Measurements from ENCODE around the gene TAS2R60.
"Not testable (repeated sequence)": the region's sequence is repeated elsewhere in the genome, so short reads cannot be mapped to it uniquely, and the experiment has no call there.

Gene TAS2R60

DNA sequence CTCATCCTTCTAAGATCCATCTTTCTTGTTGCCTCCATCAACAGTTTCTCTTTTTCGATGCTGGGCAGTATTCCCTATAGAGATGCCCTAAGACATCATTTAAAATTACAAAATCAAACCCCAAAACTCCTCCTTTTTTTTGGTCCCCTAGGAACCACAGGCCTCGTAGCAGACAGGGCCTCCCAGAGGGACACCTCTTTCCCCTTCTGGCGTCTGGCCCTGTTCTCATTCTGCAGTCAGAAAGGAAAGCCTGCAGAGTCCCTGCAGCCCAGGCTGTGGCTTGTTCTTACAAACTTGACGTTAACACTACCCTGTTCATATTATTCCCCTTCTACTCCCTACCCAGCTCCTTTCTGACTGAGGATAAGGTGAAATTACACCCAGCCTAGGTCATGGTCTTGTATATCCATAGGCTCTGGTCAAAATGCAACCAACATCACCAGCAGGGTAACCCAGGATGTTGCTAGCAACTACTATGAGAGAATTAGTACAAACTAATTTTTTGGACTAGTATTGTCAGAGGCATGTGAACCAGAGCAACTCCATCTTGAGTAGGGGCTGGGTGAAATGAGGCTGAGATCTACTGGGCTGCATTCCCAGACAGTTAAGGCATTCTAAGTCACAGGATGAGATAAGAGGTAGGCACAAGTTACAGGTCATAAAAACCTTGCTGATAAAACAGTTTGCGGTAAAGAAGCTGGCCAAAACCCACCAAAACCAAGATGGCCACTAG lies 31.1 kb upstream of the TAS2R60 start:
- DNase-seq (ENCODE audit: low read depth) = no peak

DNA sequence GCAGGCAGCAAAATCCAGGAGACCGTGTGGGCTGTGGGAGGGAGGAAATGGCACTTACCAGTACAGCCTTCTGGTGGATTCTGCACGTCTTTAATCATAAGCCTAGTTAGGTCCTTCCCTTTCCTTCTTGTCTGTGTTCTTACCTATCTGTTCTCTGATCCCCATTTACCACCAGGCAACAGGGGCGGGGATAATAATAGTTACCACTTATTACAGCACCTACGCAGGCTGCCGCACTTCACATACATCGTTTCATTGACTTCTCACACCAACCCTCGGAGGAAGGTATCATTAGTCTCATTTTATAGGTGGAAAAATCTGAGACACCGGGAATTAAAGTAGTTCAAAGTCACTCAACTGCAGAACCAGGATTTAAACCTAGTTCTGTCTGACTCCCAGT lies 30.1 kb upstream of the TAS2R60 start:
- DNase-seq (ENCODE audit: low read depth) = no peak

DNA sequence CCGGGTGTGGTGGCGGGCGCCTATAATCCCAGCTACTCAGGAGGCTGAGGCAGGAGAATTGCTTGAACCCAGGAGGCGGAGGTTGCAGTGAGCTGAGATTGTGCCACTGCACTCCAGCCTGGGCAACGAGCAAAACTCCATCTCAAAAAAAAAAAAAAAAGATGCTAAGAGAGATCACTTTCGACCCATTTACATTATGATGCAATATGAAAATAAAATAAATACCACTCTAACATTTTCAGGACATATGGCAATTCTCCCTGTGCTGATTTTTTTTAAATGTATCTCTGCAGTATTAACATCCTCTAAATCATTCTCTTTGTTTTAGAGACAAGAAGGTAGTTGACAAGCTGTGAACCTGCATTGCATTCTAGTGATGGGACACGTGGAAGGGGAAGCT lies 28.0 kb upstream of the TAS2R60 start:
- not testable (repeated sequence) for DNase-seq (ENCODE audit: low read depth)

DNA sequence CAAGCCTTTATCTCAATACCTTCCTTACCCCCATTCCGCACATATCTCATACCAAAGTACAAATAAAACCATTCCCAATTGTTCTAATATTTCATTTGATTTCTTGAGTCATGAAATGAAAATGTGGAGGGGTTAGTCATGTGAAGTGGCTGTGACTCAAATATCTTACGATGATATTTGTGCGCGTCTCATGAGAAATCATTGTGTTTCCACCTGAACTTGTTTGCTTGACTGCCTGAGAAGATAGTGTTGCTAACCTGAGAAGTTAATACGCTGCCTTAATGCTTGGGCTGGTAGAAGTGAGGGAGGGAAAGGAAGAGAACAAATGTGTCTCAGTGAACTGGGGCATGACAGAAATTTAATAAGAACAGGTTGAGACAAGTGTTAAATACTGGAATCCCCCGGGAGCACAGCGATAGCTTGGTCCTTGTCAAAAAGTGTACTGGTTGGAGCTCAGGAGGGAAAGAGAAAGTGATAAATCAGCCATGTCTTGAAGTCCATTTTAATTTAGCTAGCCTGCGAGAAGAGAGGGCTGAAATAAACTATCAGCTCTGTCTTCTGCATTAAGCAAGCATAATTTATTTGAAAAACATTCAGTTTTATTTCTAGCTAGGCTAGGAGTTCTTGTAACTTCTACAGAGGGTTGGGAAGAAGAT lies 27.4 kb upstream of the TAS2R60 start:
- DNase-seq (ENCODE audit: low read depth) = no peak

DNA sequence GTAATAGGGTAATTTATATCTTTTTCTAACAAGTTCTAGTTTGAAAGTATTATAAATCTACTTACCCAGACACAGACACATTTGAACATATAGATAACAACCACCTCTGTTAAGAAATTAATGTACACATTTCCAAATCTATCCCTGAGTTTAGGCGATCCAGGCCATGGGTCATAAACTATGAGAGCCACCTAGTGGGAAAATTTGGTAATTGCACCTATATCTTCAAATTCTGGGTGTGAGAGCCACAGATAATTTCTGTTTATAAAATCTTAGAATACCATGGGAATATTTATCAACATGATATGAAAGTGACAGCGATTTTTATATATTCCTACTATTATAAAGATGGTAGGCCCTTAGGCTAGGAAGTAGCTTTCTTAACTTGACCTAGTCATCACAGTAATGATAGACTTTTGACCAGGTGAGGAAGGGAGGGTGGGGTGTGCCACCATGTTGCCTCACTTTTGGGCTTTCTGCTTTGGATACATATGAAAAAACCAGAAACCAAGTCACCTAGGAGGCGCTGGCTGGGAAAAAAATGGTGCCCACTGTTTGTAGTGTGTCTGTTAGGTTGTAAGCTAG lies 26.6 kb upstream of the TAS2R60 start:
- no peak for DNase-seq (ENCODE audit: low read depth)

DNA sequence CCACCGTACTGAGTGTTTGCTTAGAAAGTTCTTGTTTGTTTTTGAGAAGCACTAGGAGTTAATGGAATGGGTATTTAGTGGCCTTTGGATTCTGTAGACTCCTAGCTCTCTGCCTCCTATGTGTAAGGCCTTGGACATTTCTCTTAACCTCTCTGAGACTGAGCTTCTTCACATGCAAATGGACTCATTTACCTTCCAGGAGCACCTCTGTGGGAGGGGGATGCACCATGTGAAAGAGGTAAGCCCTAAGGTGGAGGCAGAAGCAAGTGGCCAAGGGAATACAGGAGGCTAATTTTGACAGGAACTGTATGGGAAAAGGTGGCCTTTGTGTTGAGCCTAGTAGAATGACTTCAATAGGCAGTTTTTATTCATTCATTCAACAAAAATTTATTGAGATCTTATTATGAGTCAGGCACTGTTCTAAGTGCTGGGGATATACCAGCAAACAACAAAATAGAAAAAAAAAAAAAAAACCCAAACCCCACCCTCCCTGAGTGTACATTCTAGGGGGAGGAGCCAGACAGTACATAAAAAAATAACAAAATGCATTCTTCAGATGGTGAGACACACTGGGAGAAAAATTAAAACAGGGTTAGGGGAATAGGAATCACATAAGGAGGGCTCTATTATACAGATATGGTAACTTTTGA lies 25.4 kb upstream of the TAS2R60 start:
- no peak for DNase-seq (ENCODE audit: low read depth)

DNA sequence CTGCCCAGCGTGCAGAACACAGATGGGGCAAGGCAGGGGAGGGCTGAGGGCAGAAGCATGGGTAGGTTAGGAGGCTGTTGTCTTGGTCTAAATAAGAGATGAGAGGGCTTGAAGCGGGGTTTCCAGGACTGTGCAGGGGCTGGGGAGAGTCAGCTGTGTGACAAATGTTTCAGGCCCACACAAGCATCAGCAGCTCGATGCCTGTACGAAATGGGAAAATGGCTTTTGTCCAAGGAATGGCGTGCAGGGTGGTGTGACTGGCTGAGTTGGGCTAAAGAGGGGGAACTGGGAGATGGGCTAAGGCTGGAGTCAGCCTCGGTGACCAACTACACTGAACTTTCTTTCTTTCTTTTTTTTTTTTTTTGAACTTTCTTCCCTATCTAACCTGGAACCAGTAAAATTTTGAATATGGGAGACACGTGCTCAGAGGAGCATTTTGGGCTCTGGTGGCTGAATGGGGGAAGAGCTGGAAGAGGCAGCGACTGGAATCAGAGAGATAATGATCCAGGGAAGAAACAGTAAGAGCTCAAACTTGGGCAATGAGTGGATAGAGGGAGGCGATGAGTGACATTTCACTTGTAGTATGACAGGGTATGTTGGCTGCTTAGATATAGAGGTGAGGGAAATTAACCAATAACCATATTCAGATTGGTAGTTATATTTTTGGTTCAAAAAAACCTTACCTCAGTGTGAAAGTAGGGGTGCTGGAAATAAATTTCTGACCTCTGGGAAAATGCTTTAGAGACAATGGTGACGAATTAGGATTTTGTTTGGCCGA lies 24.4 kb upstream of the TAS2R60 start:
- no peak for DNase-seq (ENCODE audit: low read depth)

DNA sequence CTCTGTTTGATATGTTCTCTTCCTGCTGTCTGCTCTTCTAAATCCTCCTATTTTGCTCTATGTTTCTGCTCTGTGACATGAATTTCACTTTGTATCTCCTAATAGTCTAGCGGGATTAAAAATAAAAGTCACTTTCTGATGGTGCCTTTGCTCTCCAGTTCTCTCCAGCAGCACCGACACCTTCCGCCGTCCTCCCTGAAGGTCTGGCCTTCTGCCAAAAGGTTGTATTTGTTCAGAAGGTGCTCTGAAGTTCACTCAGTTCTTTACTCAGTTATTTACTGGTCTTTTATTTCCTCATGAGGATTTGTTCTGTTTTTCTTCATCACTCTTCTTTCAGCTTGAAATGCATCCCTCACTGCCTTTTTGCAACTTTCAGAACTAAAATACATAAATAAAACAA lies 23.4 kb upstream of the TAS2R60 start:
- DNase-seq (ENCODE audit: low read depth) = no peak

DNA sequence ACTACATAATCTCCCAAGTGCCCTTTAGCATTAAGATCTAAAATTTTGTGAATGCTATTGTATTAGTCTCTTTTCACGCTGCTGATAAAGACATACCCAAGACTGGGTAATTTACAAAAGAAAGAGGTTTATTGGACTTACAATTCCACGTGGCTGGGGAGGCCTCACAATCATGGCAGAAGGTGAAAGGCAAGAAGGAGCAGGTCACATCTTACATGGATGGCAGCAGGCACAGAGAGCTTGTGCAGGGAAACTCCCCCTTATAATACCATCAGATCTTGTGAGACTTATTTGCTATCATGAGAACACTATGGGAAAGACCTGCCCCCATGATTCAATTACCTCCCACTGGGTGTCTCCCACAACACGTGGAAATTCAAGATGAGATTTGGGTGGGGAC lies 22.6 kb upstream of the TAS2R60 start:
- DNase-seq (ENCODE audit: low read depth) = not testable (repeated sequence)

DNA sequence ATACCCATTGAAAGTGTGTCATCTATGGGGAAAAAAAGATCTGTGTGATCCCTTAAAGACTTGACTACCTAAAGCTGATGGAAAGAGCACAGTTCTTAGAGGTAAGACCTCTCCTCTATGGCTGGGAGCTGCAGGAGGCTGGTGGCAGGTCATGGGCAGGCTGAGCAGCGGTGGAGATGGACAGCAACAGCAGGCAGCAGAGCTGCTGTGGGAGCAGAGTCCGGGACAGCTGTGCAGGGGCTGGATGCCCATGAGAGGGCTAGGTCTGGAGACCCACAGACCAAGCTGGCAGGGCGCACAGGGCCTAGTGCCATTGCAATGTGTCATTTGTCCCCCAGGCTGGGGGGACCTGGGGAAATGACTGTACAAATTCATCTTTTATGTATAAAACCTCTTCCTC lies 21.2 kb upstream of the TAS2R60 start:
- DNase-seq (ENCODE audit: low read depth) = no peak

DNA sequence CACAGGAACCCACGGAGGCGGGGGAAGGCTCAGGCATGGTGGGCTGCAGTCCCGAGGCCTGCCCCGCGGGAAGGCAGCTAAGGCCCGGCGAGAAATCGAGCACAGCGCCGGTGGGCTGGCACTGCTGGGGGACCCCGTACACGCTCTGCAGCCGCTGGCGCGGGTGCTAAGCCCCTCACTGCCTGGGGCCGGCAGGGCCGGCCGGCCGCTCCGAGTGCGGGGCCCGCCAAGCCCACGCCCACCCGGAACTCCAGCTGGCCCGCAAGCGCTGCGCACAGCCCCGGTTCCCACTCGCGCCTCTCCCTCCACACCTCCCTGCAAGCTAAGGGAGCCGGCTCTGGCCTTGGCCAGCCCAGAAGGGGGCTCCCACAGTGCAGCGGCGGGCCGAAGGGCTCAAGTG lies 18.8 kb upstream of the TAS2R60 start:
- not testable (repeated sequence) for DNase-seq (ENCODE audit: low read depth)

DNA sequence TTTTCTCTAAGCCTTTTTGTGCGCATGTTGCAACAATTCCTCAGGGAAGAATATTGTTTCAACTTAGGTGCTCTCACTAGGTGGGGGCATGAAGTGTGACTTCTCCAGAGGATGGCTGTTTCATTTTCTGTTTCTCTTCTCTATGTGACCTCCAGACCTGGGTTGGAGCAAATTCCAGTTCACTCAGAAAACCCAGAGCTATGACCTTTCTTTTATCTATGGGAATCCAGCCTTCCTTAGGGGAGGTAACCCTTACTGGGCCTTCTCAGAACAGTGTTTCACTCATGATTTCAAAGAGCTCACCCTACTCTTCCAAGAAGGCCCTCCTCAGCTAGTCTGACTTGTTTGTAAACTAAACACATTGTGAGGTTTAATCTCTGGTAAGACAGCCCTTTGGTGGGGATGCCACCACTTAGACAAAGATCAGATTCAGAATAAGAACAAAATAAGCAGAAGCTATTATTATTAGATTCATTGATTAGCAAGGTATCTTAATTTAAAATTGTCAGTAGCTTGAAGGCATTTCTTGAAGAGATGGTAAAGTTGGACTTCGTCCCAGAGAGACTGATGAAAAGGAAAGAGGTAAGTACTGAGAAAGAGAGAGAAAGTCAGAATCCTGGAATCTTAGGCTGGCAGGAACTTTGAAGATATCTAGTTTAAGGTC lies 16.6 kb upstream of the TAS2R60 start:
- no peak for DNase-seq (ENCODE audit: low read depth)

DNA sequence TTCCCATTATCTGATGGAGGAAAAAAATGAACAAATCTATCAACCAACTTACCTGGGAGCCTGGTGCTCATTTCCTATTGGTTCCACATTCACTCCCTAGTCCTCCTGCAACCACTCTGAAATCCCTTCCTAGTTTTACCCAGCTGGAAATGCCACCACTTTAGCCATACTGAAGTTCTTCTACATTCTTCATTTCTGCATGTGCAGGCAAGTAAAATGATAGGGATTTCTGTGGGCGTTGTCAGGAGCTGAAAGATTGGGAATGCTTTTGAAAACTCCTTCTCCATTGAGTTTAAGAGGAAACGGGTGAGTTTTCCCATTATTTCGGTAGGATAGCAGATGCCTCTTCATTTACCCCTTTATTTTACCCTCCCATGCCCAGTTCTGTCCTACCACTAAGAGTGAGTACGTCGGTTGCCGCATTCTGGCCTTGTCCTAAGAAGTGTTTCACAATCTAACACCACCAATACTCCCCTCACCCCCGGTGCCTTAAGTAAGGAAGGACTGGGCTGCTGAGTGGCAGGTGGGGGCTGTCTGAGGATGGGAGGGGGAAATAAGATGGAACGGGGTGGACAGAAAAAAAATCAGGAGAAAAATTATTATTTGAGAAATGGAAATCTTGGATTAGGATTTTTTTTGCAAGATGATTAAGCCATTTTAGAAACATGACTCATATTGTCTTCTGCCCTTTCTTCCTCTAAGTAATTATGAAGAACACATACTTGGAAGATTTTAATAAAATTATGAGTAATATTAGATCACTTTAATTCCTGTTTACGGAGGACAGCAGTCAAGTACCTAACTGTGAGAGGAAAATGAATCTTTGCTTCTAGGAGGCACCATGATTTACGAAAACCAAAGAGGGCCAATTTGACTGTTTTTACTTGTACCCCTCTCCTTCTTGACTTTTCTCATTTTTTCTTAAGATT lies 13.2 kb upstream of the TAS2R60 start:
- DNase-seq (ENCODE audit: low read depth) = no peak

DNA sequence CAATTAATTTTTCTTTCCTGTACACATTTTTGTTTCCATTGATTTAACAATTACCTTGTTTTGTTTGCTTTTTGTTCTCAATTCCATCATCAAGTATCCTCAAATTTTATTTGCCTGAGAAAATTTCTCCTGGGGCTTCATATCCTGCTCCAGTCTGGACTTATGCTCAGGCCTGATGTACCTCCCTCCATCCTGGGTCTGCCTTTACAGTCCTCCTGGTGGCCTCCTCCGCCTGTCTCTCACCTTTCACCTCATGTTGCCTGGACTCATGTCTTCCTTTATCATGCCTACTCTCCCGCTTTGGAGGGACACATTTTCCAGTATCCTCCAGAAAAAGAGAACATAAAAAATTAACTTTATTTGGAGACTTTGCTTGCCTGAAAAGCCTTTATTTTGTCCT lies 12.1 kb upstream of the TAS2R60 start:
- no peak for DNase-seq (ENCODE audit: low read depth)

DNA sequence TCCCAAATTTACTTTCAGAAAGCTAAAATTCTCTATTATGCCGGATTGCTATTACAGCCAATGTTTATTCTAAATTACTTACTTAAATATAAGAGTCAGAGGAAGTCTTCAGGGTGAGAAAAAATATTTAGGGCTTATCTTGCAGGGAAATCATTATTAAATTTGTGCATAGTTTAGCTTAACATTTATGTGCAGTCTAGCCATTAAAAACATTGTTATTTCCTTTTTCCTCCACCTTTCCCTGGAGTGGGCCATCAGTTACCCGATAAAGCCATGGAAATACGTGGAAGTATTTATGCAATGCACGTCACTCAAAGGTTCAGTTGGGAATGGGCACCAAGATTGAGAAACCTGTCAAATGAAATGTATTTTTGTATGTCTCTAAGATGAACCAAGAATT lies 9.5 kb upstream of the TAS2R60 start:
- no peak for DNase-seq (ENCODE audit: low read depth)

DNA sequence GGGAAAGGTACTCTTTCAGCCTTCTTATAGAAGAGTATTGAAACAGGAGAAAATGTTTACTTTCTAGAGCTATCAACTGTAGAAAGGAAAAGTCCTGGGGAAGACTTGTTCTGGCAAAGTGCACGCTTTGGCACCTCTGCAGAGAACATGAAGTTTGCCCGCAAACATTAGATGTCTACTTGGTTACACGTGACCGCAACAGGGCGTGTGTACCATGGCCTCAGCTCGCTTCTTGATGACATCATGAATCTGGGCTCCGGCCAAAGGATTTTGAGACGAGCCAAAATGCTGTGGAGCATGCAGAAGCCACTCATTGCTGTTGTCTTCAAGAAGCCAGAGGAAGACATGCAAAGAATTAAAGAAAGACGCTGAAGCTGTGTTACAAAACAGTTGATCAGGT lies 8.6 kb upstream of the TAS2R60 start:
- no peak for DNase-seq (ENCODE audit: low read depth)

DNA sequence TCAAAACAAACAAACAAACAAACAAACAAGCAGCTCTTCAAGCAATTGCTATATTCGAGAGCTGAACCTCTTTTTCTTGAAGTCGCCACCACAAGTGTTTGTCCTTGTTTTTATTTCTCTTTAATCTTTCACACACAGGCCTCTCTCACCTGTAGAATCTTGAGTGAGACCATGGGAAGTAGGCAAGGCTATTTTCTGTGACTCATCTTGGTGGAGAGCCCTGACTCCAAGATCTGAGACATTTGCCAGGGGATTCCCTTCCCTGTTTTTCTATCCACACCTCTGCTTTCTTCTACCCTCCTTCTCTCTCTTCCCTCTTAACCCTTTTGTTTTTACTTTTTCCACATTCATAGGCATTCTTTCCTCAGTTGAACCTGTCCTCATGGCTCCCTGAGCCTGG lies 8.0 kb upstream of the TAS2R60 start:
- no peak for DNase-seq (ENCODE audit: low read depth)

DNA sequence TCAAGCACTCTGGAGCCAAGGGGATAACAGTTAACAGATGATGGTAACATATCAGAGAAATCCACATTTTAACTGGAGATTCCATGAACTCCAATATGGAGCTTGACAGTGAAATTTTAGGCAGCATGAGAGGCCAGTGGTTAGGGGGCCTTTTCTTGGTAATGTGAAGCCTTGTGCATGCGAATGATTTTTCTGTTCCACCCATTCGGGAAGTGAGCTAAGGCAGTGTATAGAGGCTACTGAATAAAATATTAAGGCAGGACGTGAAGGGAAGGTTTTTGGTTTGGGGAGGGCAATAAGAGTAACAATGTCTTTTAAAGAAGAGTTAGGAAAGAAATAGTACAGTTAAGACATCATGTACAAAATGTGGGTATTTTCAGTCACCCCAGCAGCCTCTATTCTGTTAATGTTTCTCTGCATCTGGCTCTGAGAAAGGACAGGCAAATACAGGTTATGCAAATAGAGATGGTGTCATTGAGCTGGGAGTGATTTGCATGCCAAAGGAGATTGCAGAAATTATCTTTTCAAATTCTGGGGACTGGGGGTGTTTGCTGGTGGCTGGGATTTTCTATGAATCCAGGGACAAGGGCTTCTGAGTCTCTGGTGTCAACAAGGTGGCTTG lies 6.8 kb upstream of the TAS2R60 start:
- DNase-seq (ENCODE audit: low read depth) = no peak

DNA sequence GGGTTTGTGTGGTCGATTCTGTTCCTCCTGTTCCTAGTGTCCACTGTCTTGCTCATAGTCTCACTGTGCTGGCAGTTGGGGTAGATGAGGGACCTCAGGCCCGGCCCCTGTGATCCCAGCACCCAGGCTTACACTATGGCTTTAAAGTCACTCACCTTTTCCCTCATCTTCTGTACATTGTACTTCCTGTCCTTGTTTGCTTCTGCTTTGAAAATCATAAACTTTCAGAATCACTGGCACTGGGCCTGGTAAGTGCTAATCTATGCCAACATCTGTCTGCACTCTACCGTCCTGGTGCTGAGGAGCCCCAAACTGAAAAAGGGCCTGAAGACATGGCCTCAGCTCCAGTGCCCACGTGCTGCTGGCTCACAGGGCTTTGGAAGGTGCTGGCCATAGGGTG lies 5.7 kb upstream of the TAS2R60 start:
- no peak for DNase-seq (ENCODE audit: low read depth)

DNA sequence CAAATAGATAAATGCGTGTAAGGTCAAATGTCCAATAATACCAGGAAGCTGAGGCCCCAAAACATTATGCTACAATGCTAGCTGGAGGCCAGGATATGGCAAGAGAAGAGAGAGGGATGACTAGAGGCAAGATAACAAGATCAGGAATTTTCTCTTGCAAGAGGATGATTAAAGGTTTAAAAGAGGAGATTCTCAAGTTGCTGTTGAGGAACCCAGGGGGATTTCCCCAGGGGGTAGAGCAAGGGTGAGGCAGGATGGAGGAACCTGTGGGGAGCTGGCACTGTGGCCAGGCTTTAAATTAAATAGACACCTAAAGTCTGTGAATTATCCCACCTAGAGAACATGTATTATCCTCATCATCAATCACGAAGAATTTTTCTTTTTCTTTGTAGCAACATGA lies 3.4 kb upstream of the TAS2R60 start:
- DNase-seq (ENCODE audit: low read depth) = no peak
